GM19023 (cell line): ENCODE results near the gene MAN1A2.
"Not testable (repeated sequence)": the region's sequence is repeated elsewhere in the genome, so short reads cannot be mapped to it uniquely, and the experiment has no call there.

Source experiments
- ATAC-seq: cut with Tn5 transposase; IDR thresholded peaks from one replicate; pipeline ENCODE4 v1.9.1; 2021; ENCODE audit warnings: mild to moderate bottlenecking, moderate library complexity; ENCODE audit not compliant: unreplicated experiment

MAN1A2 gene

DNA sequence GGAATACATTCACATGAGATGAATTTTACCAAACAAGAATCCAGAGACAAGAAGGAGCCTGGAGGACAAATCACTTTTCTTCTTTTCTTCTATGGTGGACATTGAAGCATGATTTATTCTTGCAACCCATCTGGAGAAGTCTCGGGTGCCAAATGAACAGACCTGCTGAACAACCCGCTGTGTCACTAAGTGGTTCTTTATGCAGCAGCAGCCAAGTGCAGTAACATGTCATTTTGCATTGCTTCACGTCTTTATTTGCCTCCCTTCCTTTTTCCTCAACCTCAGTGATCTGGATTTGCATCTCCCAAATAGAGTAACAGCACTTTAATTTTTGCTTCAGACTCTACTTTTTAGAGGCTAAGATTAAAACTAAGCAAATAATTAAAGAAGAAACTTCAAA is 188.6 kb downstream of the MAN1A2 start:
- ATAC-seq, result no peak

DNA sequence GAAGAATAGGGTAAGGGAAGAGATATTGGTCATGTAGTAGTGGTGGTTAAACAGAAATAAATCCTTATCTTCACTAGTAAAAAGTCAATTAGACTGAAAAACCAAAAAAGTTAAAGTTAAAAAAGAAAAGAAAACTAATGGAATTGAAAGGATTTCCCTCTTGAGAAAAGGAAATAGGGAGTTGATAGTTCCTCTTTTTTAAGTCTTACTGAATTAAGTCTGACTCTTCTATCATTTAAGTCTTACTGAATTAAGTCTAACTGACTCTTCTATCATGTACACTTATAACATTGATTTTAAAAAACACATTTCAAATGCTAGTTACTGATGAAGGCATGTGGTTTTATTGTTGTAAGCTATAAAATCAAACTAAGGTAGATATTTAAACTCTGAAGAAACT is 189.1 kb downstream of the MAN1A2 start:
- no peak for ATAC-seq

DNA sequence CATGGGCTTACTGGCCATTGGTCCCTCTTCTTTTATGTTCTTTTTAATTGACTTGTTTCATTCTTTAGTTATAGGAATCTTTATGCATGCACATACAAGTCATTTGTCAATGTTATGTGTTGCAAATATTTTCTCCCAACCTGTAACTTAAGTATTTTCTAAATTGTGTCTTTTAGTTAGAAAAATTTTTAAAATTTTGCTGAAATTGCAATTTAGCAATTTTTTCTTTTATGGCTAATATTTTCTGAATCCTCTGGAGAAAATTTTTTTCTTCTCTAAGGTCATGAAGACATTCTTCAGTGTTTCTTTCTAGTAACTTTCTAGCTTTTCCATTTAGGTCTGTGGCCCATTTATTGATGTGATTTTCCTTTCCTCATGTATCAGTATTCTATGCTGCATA is 189.7 kb downstream of the MAN1A2 start:
- ATAC-seq, result no peak

DNA sequence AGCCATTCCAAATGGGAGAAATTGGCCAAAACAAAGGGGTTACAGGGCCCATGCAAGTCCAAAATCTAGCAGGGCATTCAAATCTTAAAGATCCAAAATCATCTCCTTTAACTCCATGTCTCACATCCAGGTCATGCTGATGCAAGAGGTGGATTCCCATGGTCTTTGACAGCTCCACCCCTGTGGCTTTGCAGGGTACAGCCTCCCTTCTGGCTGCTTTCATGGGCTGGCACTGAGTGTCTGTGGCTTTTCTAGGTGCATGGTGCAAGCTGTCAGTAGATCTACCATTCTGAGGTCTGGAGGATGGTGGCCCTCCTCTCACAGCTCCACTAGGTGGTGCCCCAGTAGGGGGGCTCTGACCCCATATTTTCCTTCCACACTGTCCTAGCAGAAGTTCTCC is 191.2 kb downstream of the MAN1A2 start:
- ATAC-seq, result not testable (repeated sequence)

DNA sequence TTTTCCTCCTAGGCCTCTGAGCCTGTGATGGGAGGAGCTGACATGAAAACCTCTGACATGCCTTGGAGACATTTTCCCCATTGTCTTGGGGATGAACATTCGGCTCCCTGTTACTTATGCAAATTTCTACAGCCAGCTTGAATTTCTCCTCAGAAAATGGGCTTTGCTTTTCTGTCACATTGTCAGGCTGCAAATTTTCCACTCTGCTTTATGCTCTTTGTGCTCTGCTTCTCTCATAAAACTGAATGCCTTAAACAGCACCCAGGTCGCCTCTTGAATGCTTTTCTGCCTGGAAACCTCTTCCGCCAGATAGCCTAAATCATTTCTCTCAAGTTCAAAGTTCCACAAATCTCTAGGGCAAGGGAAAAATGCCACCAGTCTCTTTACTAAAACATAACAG is 191.9 kb downstream of the MAN1A2 start:
- ATAC-seq, result no peak

DNA sequence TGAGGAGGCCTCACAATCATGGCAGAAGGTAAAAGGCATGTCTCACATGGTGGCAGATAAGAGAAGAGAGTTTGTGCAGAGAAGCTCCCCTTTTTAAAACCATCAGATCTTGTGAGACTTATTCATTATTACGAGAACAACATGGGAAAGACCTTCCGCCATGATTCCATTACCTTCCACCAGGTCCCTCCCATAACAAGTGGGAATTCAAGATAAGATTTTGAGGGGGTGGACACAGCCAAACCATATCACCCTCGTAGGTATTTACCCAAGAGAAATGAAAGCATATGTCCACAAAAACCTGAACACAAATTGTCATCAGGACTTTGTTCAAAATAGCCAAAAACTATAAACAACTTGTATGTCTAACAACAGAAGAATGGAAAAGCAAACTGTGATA is 192.7 kb downstream of the MAN1A2 start:
- ATAC-seq, result no peak

DNA sequence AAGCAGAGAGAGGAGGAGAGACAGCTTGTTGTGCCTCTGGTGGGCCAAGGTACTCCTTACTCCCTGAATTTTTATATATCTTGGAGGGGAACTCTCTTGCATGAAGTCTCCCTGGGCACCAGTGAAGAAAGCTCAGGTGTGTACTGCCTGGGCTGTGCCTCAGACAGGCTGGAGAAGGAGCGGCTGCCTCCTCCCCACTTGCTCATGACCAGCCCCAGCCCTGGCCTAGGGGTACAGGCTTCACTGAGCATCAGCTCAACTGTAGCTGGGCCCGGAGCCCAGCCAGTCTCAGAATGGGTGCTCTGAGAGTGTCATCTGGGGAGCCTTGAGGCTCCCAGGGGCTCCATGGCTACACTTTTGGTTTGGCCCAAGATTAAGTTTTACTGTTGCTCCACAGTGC is 193.8 kb downstream of the MAN1A2 start:
- no peak for ATAC-seq

DNA sequence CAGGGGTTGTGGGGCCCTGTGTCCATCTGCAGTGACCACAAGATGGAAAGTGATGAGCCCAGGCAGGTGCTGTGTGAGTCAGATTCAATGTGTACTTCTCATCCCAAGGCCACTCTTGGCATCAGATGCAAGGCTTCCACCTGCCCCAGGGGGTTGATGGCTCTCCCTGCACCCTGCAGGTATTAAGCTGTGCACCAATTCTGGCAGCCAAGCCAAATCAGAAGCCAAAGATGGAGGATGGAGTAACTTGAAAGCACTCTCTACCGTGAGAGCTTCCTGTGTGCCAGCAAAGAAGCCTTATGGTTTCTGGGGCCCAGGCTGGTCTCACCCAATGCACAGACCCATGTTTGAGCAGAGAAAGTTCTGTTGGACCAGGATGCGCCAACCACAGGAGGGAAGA is 194.3 kb downstream of the MAN1A2 start:
- no peak for ATAC-seq

DNA sequence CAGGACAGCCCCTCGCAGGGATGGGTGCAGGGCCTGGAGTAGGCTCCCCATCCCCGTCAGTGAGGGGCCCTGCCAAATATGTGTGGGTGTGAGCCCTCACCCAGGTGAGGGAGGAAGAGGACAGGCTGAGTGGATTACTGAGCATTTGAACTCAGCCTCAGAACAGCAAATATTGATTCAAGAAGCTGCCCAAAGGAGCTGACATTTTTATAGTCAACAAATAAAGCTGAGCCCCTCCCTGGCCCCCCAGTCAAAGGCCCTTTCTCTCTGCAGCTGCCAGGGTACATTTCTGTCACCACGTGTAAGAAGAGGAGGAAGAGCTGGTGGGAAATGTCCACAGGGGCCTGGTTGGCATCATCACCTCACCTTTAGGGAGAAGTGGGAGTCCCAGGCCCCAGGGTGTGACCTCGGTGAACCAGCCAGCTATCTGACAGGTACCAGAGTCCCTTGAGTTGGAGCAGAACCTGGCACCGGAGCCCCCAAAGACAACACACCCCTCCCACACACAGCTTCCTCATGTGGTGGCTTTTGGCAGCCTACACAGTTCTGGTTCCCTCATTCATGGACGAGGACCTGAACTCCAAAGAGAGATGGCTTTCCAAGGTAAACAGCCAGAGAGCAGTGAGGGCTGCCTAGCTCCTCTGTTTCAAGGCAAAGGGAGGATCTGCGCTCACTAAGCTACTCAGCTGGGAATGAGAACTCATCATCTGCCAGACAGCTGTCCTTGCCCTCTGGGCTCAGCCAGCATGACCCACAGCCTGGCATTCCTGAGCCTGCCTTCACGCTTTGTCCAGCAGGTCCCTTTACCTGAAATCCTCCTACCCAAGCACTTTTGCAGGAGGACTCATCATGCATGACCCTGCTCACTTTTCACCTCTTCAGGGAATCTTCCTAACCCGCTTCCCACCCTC is 195.6 kb downstream of the MAN1A2 start:
- no peak for ATAC-seq

DNA sequence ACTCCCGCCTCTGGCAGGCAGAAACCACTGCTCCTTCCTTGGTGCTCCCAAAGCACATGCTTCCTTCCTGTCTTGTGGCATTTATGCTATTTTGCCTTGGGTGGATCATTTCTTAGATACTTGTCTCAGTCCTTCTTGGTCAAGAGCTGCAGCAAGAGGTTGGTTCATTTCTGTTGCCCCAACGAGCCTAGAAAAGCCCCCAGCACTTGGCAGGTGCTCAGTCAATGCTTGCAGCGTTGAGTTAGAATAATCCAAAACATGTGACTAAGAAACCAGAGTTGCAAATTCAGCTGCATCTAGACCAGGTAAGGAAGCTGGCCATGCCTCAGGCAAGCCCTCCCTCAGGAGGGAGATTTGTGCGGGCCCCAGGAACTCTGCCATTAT is 196.2 kb downstream of the MAN1A2 start:
- no peak for ATAC-seq

DNA sequence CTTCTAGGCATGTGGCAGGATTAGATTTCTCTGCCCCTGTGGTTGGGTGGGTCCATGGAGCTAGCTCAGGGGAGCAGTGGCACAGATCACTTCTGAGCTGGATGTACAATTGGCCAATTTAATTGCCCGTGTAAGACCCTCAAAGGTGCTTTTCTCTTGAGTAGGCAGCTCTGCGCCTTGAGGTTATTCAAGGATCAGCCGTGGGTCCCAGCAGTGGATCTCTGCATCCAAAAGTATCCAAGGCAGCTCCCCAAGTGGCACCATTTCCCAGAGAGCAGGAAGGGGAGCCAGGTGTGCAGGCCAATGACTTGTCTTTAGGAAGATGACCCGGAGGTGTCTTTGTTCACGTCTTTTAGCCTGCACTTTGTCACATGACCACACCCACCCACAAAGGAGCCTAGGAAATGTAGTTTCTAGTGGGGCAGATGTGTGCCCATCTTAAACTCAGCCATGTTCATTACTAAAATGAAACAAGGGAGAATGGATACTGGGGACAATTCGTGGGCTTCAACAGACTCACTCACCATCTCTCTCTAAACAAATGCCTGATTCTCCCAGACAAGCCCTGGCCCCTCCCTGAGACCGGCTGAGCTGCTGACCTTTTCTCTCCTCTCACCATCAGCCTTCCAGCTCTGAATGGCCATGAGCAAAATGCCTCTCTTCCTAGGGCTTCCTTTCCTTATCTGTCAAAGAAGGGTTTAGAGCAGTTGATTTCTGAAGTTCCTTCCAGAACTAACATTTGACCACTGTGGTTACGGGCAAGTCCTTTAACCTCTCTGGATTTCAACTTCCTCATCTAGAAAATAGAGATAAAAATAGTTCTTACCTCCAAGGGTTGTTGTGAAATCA is 197.2 kb downstream of the MAN1A2 start:
- no peak for ATAC-seq

DNA sequence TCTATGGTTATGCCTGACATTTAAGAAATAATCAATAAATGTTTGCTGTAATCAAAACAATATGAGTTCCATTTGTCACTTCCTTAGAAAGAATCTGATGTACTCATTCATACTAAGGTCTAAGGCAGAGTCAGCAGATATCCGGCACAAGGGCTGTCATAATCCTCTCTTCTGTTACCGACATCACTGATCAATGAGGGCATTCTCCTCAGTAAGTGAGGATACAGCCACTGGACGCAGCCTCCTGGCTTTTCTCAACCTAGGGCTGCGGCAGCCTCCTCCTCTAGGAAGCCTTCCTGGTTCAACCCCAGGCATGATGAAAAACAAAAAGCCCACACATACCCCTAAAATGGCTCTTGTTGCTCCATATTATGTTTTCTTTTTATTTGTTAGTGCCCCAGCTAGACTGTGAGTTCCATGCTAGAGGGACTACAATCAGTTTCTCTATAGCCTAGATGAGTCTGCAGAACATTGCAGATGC is 197.9 kb downstream of the MAN1A2 start:
- ATAC-seq, result no peak

DNA sequence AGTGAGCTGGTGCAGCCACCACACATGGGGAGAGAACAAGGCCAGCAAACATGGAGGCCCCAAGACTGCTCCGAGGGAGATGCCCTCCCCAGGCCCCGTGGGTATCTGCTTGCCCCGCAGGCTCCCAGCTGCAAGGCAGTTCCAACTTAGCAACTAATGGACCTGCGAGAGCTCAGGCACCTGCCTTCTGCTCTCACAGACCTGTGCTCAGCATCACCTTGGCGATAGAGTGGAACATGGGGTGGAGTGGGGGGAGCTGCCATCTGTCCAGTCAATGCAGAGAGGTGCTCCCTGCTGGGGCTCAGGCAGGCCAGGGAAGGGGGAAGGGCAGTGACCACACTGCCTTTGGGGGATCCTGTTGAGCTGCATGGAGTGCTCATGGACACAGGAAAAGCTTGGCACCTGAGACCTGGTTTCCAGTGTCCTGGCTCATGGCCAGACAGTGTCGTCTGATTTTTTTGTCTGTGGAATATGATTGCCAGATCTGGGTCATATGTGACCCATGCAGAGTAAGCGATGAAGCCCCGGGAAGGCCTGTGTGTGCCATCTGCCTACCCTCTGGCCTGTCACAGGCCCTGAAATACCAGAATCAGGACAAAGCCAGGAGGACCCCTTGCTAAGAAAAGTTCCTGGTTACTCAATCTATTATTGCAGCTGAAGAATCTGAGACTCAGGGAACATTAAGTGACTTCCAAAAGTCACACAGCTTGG is 198.7 kb downstream of the MAN1A2 start:
- no peak for ATAC-seq

DNA sequence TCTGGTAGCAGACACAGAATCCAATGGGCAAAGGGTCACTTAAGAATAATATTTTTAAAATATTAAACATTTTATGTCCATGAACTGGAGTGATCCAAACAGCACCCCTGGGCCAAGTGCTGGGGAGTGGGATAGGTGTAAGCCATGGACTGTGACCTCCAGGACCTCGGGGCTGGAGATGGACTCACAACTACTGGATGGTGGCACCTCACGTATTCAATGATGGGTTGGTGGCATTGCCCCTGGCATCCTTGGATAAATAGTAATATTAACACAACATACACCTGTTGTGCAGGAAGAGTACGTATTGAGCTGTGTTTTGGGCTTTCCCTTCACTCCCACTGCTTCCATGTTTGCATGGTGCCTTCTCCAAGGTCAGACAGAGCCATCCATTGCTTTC is 199.3 kb downstream of the MAN1A2 start:
- ATAC-seq, result no peak

DNA sequence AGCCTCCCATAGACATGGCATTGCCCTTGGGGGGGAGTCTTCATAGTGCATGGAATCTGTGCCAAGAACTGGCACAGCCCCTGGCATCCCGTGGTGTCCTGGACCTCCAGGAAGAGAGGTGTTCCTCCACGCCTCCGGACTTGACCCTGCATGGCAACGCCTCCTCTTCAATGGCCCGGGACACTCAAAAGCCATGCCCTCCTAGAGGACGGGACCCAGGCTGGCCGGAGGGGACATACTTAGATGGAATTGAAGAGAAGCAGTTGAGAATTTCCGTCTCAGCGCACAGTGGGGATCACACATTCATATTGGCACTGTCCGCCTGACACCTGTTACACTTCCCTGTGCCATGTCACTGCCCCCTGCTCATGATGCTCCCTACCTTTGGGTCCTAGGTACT is 200.2 kb downstream of the MAN1A2 start:
- no peak for ATAC-seq

DNA sequence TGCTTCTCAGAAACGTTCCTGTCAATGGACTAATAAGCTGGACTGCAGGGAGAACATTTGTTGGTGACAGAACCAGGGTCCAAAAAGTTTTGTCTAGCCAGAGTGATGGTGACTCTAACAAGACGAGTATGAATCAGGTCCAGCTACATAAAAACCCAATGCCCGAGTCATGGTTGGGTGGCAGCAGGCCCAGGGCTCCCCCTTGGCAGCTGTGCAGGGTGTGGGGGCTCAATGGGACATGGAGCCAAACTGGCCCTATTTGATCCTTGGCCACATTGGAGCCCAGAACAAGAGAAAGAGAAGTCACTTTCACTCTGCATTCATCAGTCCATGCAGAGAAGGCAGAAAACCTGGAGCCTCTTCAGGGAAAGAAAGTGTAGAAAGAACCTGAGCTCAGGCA is 200.7 kb downstream of the MAN1A2 start:
- no peak for ATAC-seq

DNA sequence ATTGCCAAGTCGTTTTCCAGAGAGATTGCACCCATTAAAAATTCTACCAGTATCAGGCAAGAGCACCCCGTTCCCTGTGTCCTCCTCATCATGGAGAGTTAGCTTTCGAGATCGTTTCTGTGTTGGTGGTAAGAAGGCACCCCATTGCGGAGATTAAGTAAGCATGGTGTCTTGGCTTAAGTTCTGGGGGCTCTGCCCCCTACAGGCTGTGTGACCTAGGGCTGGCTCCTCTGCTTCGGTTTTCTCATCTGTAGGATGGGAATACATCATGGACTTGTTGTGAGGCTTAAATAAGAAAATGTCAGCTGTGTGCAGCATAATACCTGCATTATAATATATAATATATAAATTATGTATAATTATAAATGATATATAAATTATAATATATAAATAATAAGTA is 201.8 kb downstream of the MAN1A2 start:
- ATAC-seq, result no peak

DNA sequence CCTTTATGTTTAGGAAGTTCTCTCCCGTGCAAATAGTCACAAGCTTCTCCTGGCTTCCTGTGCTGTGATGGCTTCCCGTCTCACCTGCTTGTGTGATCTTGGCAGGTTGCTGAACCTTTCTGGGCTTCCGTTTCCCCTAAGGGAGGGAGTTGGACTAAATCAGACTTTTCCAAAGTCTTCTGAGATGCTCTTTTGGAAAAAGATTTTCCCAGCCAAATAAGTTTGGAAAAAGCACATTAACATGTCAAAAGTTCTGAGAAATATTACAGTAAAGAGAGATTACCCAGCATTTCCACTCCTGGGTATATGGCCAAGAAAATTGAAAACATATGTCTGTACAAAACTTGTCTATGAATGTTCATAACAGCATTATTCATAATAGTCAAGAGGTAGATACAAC is 202.6 kb downstream of the MAN1A2 start:
- no peak for ATAC-seq

DNA sequence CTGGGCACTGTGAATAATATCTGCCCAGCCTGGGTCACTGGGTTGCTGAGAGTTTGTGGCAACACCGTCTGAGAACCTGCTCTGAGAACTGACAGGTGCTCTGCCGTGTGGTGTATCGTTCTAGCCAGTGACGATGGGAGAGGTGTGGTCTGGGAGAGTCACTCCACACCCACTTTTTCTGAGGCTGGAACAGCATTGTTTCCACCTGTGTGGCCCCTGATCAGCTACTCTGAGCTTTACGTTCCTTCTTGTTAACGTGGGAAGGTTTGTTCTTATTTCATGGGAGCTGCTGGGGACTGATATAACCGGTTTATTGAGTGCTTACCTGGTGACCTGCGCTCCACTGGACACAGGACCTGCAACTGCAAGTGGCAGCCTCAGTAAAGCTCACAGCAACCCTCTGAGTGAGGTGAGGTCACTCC is 203.8 kb downstream of the MAN1A2 start:
- no peak for ATAC-seq

DNA sequence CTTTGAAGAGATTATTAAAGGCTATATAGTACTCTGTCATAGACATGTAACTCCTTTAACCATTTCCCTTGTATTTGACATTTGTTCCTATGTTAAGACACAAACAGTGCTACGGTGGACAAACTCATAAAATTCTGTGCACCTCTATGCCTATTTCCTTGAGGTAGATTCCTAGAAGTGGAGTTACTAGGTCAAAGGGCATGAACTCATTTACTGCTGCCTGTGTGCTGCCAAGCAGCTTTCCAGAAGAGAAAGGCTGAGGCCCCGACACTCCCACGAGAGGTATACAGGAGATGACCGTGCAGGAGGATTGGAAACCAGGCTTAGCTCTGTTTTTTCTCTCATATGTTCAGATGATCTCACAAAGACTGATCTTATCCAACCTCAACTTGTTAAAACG is 204.2 kb downstream of the MAN1A2 start:
- ATAC-seq, result no peak

DNA sequence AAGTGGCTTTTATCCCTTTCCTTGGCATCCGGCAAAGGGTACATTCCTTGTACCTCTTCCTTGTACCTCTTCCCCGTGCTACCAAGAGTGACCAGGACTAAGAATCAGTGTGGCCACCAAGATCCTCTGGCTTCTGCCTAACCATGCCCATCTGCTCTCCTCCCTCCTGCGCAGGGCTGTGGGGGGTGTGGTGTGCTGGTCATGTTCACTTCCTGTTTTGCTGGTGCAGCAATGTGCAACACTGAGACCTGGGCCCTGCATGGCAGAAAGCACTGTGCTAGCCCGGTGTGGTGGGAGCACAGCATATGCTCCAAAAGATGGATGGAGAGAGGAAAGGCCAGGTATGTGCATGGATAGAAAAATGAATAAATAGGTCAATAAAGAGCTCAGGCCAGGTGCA is 205.3 kb downstream of the MAN1A2 start:
- ATAC-seq, result no peak
